Thoracic aorta (tissue), 2 donors: ENCODE results near the gene RPGRIP1. TPM values are rescaled to one million over a fixed set of nuclear protein-coding genes. Genes with fewer than 3 reads are reported as not detected.
"Not testable (repeated sequence)": the region's sequence is repeated elsewhere in the genome, so short reads cannot be mapped to it uniquely, and the experiment has no call there.

Source experiments
- ATAC-seq: fragments of 150-250 bp; one replicate; pipeline ENCODE4 v1.8.0; 2017; ENCODE audit warnings: low read depth; ENCODE audit not compliant: insufficient number of reproducible peaks, low FRiP score
- DNase-seq: peaks from one replicate; pipeline ENCODE4 v3.0.0-alpha.2; 2020; ENCODE audit warnings: low spot score
- H3K27ac ChIP-seq, 2 donors: fragments of 200-600 bp; sonication (generic); 1 replicate in 1 of 2; 2 replicates in 1 of 2; pipeline ENCODE4 v1.5.1; 2016; ENCODE audit warnings: mild to moderate bottlenecking in 2 of 2, moderate library complexity in 2 of 2
- H3K27me3 ChIP-seq: fragments of 200-600 bp; sonication (generic); replicated peaks from 2 replicates; pipeline ENCODE4 v1.6.0; 2016; ENCODE audit warnings: mild to moderate bottlenecking; ENCODE audit not compliant: insufficient read depth
- H3K36me3 ChIP-seq: fragments of 200-600 bp; sonication (generic); one replicate; pipeline ENCODE4 v1.5.1; 2016
- H3K4me1 ChIP-seq, 2 donors: fragments of 200-600 bp; sonication (generic); 1 replicate in 1 of 2; 2 replicates in 1 of 2; pipeline versions ENCODE4 v1.5.1 to v1.6.0; 2016; ENCODE audit warnings: low read depth in 2 of 2, mild to moderate bottlenecking in 1 of 2; ENCODE audit not compliant: control insufficient read depth in 1 of 2
- H3K4me3 ChIP-seq: fragments of 200-600 bp; sonication (generic); 2 replicates; pipeline ENCODE4 v1.5.1; 2016; ENCODE audit warnings: mild to moderate bottlenecking
- H3K9me3 ChIP-seq: fragments of 200-600 bp; sonication (generic); 2 replicates; pipeline ENCODE4 v1.5.1; 2016
- CTCF ChIP-seq: fragments of 200-600 bp; sonication (generic); IDR thresholded peaks from one replicate; pipeline ENCODE4 v1.5.1; 2019; ENCODE audit warnings: antibody characterized with exemption
- total RNA-seq, 2 donors: library from RNA; depleted of rRNA; stranded (reverse); fragments of >200 nt; gene quantifications; one replicate each; pipeline versions ENCODE4 v1.1.0 to v1.2.3, GENCODE V29; 2016

RPGRIP1 gene
- total RNA-seq, 2 donors from 2014 or later, result not detected

DNA sequence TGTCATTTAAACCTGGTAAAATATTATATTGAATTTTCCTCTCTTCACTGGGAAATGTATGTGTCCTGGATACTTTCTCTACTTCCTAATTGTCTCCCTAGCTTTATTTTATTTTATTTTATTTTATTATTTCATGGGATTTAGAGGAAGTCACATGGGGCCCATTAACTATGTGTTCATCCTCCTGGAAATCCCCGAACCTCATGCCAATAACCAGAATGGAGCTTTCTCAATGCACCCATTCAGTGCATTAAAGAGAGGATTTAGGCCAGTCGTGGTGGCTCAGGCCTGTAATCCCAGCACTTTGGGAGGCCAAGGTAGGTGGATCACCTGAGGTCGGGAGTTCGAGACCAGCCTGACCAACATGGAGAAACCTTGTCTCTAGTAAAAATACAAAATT, 1.3 kb upstream of the RPGRIP1 start:
- no peak for DNase-seq
- H3K27me3 ChIP-seq, result no peaks in the 10 kb centered on the region
- no peaks in the 10 kb centered on the region for H3K4me1 ChIP-seq
- no peak overlapping the region for H3K27ac ChIP-seq
- ATAC-seq, result no peak
- H3K4me3 ChIP-seq, result no peak overlapping the region
- no peaks in the 10 kb centered on the region for H3K9me3 ChIP-seq
- H3K36me3 ChIP-seq, result no peaks in the 10 kb centered on the region
- TF ChIP-seq CTCF, result no peak

DNA sequence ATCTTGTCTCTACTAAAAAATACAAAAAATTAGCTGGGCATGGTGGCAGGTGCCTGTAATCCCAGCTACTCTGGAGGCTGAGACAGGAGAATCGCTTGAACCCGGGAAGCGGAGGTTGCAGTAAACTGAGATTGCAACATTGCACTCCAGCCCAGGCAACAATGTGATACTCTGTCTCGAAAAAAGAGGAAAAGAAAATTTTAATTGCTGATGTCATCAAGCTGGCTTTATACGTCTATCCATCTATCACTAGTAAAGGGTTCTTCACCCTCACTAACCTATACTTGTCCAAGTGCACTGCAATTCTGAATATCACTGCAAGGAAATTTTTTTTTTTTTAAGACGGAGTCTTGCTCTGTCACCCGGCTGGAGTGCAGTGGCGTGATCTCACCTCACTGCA, 2.0 kb downstream of the RPGRIP1 start:
- not testable (repeated sequence) for H3K4me1 ChIP-seq, DNase-seq, ATAC-seq, H3K4me3 ChIP-seq, H3K36me3 ChIP-seq, H3K9me3 ChIP-seq, H3K27me3 ChIP-seq, H3K27ac ChIP-seq

- H3K36me3 ChIP-seq, DNase-seq, H3K27ac ChIP-seq, H3K4me1 ChIP-seq, H3K9me3 ChIP-seq, H3K4me3 ChIP-seq, ATAC-seq, H3K27me3 ChIP-seq: not testable (repeated sequence)
Observed at GRCh38 chr14:21286516-21286915, 6.6 kb downstream of the RPGRIP1 start.

- DNase-seq (no peak), ATAC-seq (no peak)
- H3K4me3 ChIP-seq, result no peak overlapping the region
Observed at GRCh38 chr14:21287168-21287567, 7.3 kb downstream of the RPGRIP1 start.

GRCh38 chr14:21294026-21294425, 14.1 kb downstream of the RPGRIP1 start:
- not testable (repeated sequence) for H3K4me1 ChIP-seq, H3K4me3 ChIP-seq, H3K27me3 ChIP-seq, H3K9me3 ChIP-seq, H3K27ac ChIP-seq, H3K36me3 ChIP-seq, DNase-seq, ATAC-seq

More at GRCh38 chr14:21287168-21287567, 7.3 kb downstream of the RPGRIP1 start:
- H3K27me3 ChIP-seq, result no peaks in the 10 kb centered on the region
- no peak for TF ChIP-seq CTCF
- no peaks in the 10 kb centered on the region for H3K36me3 ChIP-seq
- H3K9me3 ChIP-seq, result no peaks in the 10 kb centered on the region
- H3K4me1 ChIP-seq, result no peaks in the 10 kb centered on the region
- H3K27ac ChIP-seq, result no peak overlapping the region

GRCh38 chr14:21298358-21298757, 18.5 kb downstream of the RPGRIP1 start:
- H3K4me3 ChIP-seq, result no peak overlapping the region
- no peaks in the 10 kb centered on the region for H3K9me3 ChIP-seq
- TF ChIP-seq CTCF, result no peak
- ATAC-seq, result no peak
- H3K4me1 ChIP-seq, result no peaks in the 10 kb centered on the region
- H3K27me3 ChIP-seq, result no peaks in the 10 kb centered on the region
- DNase-seq, result no peak
- no peaks in the 10 kb centered on the region for H3K36me3 ChIP-seq
- H3K27ac ChIP-seq, result no peak overlapping the region

DNA sequence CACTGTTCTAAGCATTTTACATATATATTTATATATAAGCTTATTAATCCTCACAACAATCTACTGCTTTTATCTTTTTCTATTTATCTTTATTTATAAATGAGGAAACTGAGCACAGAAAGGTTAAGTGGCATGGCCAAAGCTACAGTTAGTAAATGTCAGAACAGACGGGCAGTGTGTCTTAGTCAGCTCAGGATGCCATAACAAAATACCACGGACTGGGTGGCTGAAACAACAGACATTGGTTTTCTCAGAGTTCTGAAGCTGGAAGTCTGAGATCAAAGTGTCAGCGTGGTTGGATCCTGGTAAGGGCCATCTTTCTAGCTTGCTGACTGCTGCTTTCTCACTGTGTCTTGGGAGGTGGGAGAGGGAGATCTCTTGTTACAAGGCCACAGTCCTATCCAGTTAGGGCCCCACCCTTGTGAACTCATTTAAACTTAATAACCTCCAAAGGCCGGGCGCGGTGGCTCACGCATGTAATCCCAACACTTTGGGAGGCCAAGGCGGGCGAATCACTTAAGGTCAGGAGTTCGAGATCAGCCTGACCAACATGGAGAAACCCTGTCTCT, 19.8 kb downstream of the RPGRIP1 start:
- no peak overlapping the region for H3K27ac ChIP-seq

More for the DNA sequence above, 19.8 kb downstream of the RPGRIP1 start:
- Histone ChIP-seq H3K4me3 (no peak overlapping the region), H3K9me3 (no peaks in the 10 kb centered on the region), H3K27me3 (no peaks in the 10 kb centered on the region), H3K4me1 (no peaks in the 10 kb centered on the region), H3K36me3 (no peaks in the 10 kb centered on the region)
- DNase-seq (no peak), ATAC-seq (no peak)
- TF ChIP-seq CTCF, result no peak
